HG03135 (cell line): ENCODE measurements around the gene FNDC8.
"Not testable (repeated sequence)": the region's sequence is repeated elsewhere in the genome, so short reads cannot be mapped to it uniquely, and the experiment has no call there.

Source experiments
- ATAC-seq: cut with Tn5 transposase; IDR thresholded peaks from one replicate; pipeline ENCODE4 v1.9.1; 2021; ENCODE audit warnings: mild to moderate bottlenecking, moderate library complexity; ENCODE audit not compliant: unreplicated experiment

Gene FNDC8

DNA sequence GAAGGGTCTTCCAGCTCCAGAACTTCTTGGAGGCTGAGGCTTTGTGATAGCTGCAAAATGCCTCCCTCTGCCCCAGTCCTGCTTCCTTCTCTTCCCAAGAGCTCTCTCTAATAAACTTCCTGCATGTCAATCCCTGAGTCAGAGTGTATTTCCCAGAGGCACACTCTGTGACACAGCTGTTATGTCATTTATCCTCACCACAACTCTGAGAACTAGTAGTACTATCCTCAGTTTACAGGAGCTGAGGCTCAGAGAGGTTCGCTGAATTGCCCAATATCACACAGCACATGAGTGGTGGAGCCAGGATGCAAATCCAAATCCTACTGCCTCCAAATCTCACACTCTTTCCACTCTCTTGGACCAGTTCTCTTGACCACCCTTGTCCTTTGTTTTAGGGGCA lies 46.3 kb downstream of the FNDC8 start:
- no peak for ATAC-seq

DNA sequence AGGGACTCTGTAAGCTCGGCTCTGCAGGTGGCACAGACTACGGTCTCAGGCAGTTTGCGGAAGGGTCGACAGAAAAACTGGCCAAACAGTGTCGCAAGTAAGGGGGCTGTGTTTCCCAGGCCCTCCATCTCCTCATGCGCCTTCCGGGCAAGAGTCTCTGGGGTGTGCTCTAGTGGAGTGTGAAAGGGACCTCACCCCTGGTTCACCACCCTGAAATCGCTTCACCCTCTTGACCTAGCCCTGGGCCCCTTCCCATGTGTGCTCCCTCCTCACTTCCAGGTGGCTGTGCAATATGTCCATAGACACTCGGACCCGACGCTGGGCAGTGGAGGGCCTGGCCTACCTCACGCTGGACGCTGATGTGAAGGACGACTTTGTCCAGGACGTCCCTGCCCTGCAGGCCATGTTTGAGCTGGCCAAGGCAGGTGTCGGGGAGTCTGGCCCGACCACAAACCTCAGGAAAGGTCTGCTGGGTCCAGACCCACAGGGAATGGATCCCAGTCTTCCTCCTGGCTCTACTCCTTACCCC lies 48.5 kb downstream of the FNDC8 start:
- ATAC-seq, result no peak

DNA sequence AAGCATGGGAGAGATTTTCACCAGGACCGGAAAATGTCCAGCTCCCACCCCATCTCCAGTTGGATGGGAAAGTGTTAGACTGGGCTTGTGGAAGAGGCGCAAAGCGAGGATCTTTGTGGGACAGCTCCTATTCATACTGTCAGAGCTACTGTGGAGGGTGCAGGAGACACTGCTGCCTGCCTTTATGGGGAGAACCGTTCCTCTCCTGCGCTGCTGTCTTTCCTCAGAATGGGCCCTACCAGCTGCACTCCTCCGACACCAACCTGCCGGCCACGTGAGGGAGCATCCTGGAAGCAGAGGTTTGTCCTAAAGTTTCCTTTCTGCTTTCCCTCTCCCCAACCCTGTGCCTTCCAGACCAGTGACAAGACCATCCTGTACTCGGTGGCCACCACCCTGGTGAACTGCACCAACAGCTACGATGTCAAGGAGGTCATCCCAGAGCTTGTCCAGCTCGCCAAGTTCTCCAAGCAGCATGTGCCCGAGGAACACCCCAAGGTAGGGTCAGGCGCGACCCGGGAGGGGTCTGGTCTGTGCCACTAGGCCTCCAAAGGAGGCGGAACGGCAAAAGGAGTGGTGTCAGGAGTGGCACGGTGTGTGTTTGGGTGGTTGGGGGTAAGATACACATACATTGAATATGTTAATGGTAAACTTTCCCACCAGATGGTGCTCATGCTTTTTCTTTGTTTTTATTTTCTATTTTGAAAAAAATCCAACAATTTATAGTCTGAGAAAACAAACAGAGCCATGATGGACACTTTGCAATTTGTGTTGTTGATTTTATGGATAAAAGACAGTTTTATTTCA lies 49.8 kb downstream of the FNDC8 start:
- no peak for ATAC-seq

DNA sequence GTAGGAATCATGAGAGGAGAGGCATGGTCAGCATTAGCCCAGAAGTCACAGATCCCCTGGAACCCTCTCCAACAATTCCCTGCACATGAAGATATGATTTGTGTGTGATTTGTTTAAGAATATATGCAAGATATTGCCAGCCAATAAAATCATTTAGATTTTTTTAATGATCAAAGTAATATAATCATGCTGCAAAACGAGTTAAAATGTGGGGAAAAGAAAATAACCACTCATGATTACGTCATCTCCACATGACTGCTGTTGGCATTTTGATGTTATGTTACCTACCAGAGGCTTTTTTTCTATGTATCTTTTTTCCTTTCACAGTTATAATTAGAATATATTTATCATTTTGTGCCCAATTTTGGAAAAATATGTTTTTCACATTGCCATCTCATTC lies 50.4 kb downstream of the FNDC8 start:
- ATAC-seq, result no peak

DNA sequence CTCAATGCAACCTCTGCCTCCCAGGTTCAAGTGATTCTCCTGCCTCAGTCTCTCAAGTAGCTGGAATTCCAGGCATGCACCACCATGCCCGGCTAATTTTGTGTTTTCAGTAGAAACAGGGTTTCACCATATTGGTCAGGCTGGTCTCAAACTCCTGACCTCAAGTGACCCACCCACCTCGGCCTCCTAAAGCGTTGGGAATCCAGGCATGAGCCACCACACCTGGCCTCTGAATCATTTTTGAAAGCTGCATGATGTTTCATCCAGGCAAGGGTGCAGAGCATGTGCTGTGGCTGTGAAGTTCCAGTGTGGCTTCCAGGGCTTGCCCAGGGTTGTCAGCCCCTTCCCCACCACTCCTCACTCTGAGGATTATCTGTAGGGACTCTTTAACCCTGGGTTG lies 50.9 kb downstream of the FNDC8 start:
- ATAC-seq, result not testable (repeated sequence)

DNA sequence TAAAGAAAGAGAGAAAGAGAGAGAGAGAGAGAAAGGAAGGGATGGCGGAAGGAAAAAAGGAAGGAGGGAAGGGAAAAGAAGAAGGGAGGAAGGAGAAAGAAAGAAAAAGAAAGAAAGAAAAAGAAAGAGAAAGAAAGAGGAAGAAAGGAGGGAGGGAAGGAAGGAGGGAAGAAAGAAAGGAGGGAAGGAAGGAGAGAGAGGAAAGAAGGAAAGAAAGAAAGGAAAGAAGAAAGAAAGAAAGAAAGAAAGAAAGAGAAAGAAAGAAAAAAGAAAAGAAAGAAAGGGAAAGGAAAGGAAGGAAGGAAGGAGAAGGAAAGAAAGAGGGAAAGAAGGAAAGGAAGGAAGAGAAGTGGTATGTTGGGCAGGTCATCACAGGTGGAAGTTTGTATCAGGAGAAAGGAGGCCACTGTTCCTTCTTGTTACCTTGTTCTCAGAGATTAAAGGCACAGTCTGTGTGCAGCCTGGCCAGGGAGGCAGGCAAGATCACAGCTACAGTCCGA lies 53.5 kb downstream of the FNDC8 start:
- ATAC-seq, result no peak

DNA sequence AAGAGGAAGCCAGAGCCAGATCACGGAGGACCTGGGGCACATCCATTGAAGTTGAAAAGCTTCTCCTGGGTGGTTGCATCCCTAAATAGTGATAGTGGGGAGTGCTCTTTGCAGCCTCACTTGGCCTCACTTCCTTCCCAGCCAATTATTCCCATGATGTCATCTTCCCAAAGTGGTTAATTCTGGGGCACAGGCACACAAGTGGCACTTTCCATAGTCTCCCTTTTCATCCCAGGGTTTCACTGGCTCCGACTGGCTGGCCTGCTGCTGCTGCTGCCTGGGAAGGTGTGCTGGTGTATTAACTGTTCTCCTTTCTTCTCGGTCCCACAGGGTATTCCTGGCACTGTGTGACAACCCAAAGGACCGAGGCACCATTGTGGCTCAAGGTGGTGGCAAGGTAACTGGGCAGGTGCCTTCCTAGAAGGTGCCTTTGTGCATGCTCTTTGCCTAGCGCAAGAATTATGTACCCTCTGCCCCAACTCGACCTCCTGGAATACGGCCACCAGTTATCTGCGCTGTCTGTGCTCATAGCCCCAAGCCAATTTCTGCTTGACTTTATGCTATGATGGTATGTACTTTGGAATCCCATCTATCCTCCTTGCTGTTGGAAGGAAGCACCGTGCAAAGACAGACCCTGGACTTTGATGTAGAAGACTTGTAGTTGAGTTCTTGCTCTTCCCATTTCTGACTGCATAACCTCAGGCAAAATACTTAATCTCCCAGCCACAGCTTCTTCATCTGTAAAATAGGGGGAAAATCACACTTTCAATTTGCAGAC lies 54.4 kb downstream of the FNDC8 start:
- no peak for ATAC-seq

- ATAC-seq, result no peak
These were observed 55.5 kb downstream of the FNDC8 start for GRCh38 chr17:35176897-35177296.

- ATAC-seq, result not testable (repeated sequence)
These were observed 58.0 kb downstream of the FNDC8 start for GRCh38 chr17:35179379-35179778.
